Gastroesophageal sphincter (tissue), 4 donors: Measurements from ENCODE around the gene RFTN2. TPM values are rescaled to one million over a fixed set of nuclear protein-coding genes. Genes with fewer than 3 reads are reported as not detected.
A peak's percentile ranks its signal among the peaks of the same experiment; 100 is the strongest.
"Not testable (repeated sequence)": the region's sequence is repeated elsewhere in the genome, so short reads cannot be mapped to it uniquely, and the experiment has no call there.

Experiments used
- ATAC-seq: fragments of 150-250 bp; one replicate; pipeline ENCODE4 v1.9.1; 2016; ENCODE audit warnings: mild to moderate bottlenecking, moderate library complexity
- H3K27ac ChIP-seq, 4 donors: fragments of 200-600 bp; sonication (generic) in 3 of 4; 1 replicate in 3 of 4; 2 replicates in 1 of 4; pipeline ENCODE4 v1.5.1; 2016 to 2019
- H3K27me3 ChIP-seq: fragments of 200-600 bp; sonication (generic); one replicate; pipeline ENCODE4 v1.5.1; 2019
- H3K36me3 ChIP-seq, 2 donors: fragments of 200-600 bp; sonication (generic); one replicate each; pipeline ENCODE4 v1.5.1; 2019; ENCODE audit warnings: control low read depth in 1 of 2
- H3K4me1 ChIP-seq, 3 donors: fragments of 200-600 bp; sonication (generic); 1 replicate in 2 of 3; 2 replicates in 1 of 3; pipeline ENCODE4 v1.5.1; 2016 to 2019; ENCODE audit warnings: control low read depth in 2 of 3
- H3K4me3 ChIP-seq, 2 donors: fragments of 200-600 bp; sonication (generic); one replicate each; pipeline ENCODE4 v1.5.1; 2019; ENCODE audit warnings: mild to moderate bottlenecking in 1 of 2, moderate library complexity in 1 of 2
- H3K9me3 ChIP-seq, 3 donors: fragments of 200-600 bp; sonication (generic); one replicate each; pipeline ENCODE4 v1.5.1; 2017 to 2019; ENCODE audit warnings: control low read depth in 2 of 3
- CTCF ChIP-seq, 4 experiments: fragments of 200-600 bp in 2 of 4; fragments of 450-650 bp in 2 of 4; sonication (generic) in 1 of 4; IDR thresholded peaks; one replicate each; pipeline ENCODE4 v1.5.1; 2017 to 2019; ENCODE audit warnings: antibody characterized with exemption in 4 of 4, mild to moderate bottlenecking in 2 of 4, moderate library complexity in 2 of 4
- EP300 ChIP-seq: sonication (generic); formaldehyde crosslinking; IDR thresholded peaks from one replicate; pipeline ENCODE4 v1.6.1; 2017; ENCODE audit warnings: antibody characterized with exemption, mild to moderate bottlenecking
- POLR2A ChIP-seq, 2 donors: fragments of 450-650 bp; IDR thresholded peaks; one replicate each; pipeline ENCODE4 v1.6.1; 2017; ENCODE audit warnings: antibody characterized with exemption in 2 of 2, mild to moderate bottlenecking in 2 of 2, moderate library complexity in 1 of 2
- POLR2AphosphoS5 ChIP-seq: sonication (generic); formaldehyde crosslinking; IDR thresholded peaks from one replicate; pipeline ENCODE4 v1.6.1; 2017; ENCODE audit warnings: antibody characterized with exemption
- WGBS, 2 donors: methylation state at CpG; one replicate each; pipeline ENCODE4 v1.1.5; 2018; ENCODE audit warnings: low coverage in 1 of 2; 5-methylcytosine and 5-hydroxymethylcytosine counted together
- total RNA-seq, 4 donors: library from RNA; depleted of rRNA; stranded (reverse); fragments of >200 nt; gene quantifications; one replicate each; pipeline ENCODE4 v1.1.0, GENCODE V29; 2016

Gene RFTN2
- total RNA-seq: 1 to 10 TPM; 4.2 to 8.9 (median 7.8) TPM

- Histone ChIP-seq H3K4me3 (peak within 1 kb of the TSS; percentile 20 to 47), H3K27ac (peak within 1 kb of the TSS in 3 of 4 donors; percentile 67 to 78 (median 70)), H3K9me3 (no peaks in the 10 kb centered on the region), H3K4me1 (no peaks in the 10 kb centered on the region), H3K36me3 (no peaks in the 10 kb centered on the region), H3K27me3 (peaks cover 4% of the 10 kb centered on the region)
- WGBS, 2 donors: 29 to 46% methylated on average over 2 to 3 of the region's 3 CpGs
- no peak for ATAC-seq
- TF ChIP-seq POLR2AphosphoS5 (no peak), POLR2A (IDR thresholded peaks at IDR 0.05) (no peak), CTCF (IDR thresholded peaks at IDR 0.05) (no peak), EP300 (no peak)
These were observed at the start of gene RFTN2 for GRCh38 chr2:197675246-197675645. Gene RFTN2 (minus strand): TSS chr2:197675587. CDS start chr2:197675458, 129 bp downstream.

GRCh38 chr2:197717863-197718262, 42.5 kb upstream of the RFTN2 start:
- Histone ChIP-seq H3K9me3 (no peaks in the 10 kb centered on the region), H3K27ac (no peak overlapping the region), H3K36me3 (peaks cover 0 to 2% of the 10 kb centered on the region in 2 donors), H3K27me3 (no peaks in the 10 kb centered on the region), H3K4me1 (no peaks in the 10 kb centered on the region), H3K4me3 (no peak overlapping the region)
- WGBS, 2 donors: 83 to 94% methylated on average over 2 of the region's 2 CpGs
- no peak for TF ChIP-seq POLR2A (IDR thresholded peaks at IDR 0.05)
- TF ChIP-seq POLR2AphosphoS5: no peak
- no peak for TF ChIP-seq EP300
- no peak for TF ChIP-seq CTCF (IDR thresholded peaks at IDR 0.05)
- no peak for ATAC-seq

- 89 to 100% methylated on average over 3 of the region's 3 CpGs for WGBS, 2 donors
- Histone ChIP-seq H3K9me3 (no peaks in the 10 kb centered on the region), H3K4me3 (no peak overlapping the region), H3K36me3 (peaks cover 0 to 4% of the 10 kb centered on the region in 2 donors), H3K27ac (no peak overlapping the region), H3K4me1 (peaks cover 0 to 17% (median 2%) of the 10 kb centered on the region in 3 donors), H3K27me3 (no peaks in the 10 kb centered on the region)
- no peak for TF ChIP-seq POLR2A (IDR thresholded peaks at IDR 0.05)
- no peak for TF ChIP-seq POLR2AphosphoS5
- TF ChIP-seq EP300: no peak
- no peak for TF ChIP-seq CTCF (IDR thresholded peaks at IDR 0.05)
- ATAC-seq: no peak
These were observed 37.9 kb upstream of the RFTN2 start for GRCh38 chr2:197713271-197713670.

- Histone ChIP-seq H3K27ac (no peak overlapping the region), H3K36me3 (peaks cover 0 to 4% of the 10 kb centered on the region in 2 donors), H3K27me3 (no peaks in the 10 kb centered on the region), H3K9me3 (no peaks in the 10 kb centered on the region), H3K4me1 (peaks cover 0 to 34% (median 13%) of the 10 kb centered on the region in 3 donors), H3K4me3 (no peak overlapping the region)
- TF ChIP-seq POLR2AphosphoS5: no peak
- no peak for TF ChIP-seq CTCF (IDR thresholded peaks at IDR 0.05)
- TF ChIP-seq EP300: no peak
- TF ChIP-seq POLR2A (IDR thresholded peaks at IDR 0.05): no peak
- no peak for ATAC-seq
These were observed 36.2 kb upstream of the RFTN2 start for GRCh38 chr2:197711578-197711977.

GRCh38 chr2:197710424-197711042, 35.1 kb upstream of the RFTN2 start:
- no peak overlapping the region for H3K27ac ChIP-seq
- no peak for ATAC-seq
- TF ChIP-seq CTCF (IDR thresholded peaks at IDR 0.05): no peak
- TF ChIP-seq POLR2A (IDR thresholded peaks at IDR 0.05): no peak
- no peak for TF ChIP-seq EP300
- TF ChIP-seq POLR2AphosphoS5: no peak
- H3K27me3 ChIP-seq: no peaks in the 10 kb centered on the region
- H3K9me3 ChIP-seq: no peaks in the 10 kb centered on the region
- H3K4me1 ChIP-seq: peaks cover 0 to 43% (median 19%) of the 10 kb centered on the region in 3 donors
- H3K36me3 ChIP-seq: peaks cover 0 to 4% of the 10 kb centered on the region in 2 donors
- H3K4me3 ChIP-seq: no peak overlapping the region

GRCh38 chr2:197709140-197709539, 33.8 kb upstream of the RFTN2 start:
- H3K9me3 ChIP-seq, H3K4me3 ChIP-seq, H3K27me3 ChIP-seq, H3K27ac ChIP-seq, H3K36me3 ChIP-seq, ATAC-seq: not testable (repeated sequence)
- H3K4me1 ChIP-seq: peaks cover 0 to 43% (median 19%) of the 10 kb centered on the region in 3 donors
- WGBS, 2 donors: 74 to 87% methylated on average over 6 to 7 of the region's 7 CpGs
